Prostate gland (tissue), 2 donors: Measurements from ENCODE around the gene NR3C1.

Source experiments
- POLR2A ChIP-seq: fragments of 450-650 bp; IDR thresholded peaks from one replicate; pipeline ENCODE4 v1.6.1; 2016; ENCODE audit warnings: antibody characterized with exemption, mild to moderate bottlenecking
- TF ChIP-seq, protein P1 (sequence below), 4 experiments: fragments of 200-600 bp in 2 of 4; fragments of 450-650 bp in 2 of 4; sonication (generic) in 2 of 4; IDR thresholded peaks; 1 replicate in 3 of 4; 2 replicates in 1 of 4; pipeline ENCODE4 v1.5.1; 2016 to 2019; ENCODE audit warnings: antibody characterized with exemption in 4 of 4, mild to moderate bottlenecking in 2 of 4, moderate library complexity in 2 of 4

- TF ChIP-seq, protein P1, sequence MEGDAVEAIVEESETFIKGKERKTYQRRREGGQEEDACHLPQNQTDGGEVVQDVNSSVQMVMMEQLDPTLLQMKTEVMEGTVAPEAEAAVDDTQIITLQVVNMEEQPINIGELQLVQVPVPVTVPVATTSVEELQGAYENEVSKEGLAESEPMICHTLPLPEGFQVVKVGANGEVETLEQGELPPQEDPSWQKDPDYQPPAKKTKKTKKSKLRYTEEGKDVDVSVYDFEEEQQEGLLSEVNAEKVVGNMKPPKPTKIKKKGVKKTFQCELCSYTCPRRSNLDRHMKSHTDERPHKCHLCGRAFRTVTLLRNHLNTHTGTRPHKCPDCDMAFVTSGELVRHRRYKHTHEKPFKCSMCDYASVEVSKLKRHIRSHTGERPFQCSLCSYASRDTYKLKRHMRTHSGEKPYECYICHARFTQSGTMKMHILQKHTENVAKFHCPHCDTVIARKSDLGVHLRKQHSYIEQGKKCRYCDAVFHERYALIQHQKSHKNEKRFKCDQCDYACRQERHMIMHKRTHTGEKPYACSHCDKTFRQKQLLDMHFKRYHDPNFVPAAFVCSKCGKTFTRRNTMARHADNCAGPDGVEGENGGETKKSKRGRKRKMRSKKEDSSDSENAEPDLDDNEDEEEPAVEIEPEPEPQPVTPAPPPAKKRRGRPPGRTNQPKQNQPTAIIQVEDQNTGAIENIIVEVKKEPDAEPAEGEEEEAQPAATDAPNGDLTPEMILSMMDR (IDR thresholded peaks at IDR 0.05): no peak
- no peak for TF ChIP-seq POLR2A
These were observed 27.2 kb downstream of the NR3C1 start for GRCh38 chr5:143376195-143376779.
